Left ventricle myocardium inferior (tissue), 1 donor: Measurements from ENCODE around the gene PRLH. TPM values are rescaled to one million over a fixed set of nuclear protein-coding genes. Genes with fewer than 3 reads are reported as not detected.
"Not testable (repeated sequence)": the region's sequence is repeated elsewhere in the genome, so short reads cannot be mapped to it uniquely, and the experiment has no call there.

Source experiments
- DNase-seq: peaks from one replicate; pipeline ENCODE4 v3.0.0-alpha.2; 2020
- H3K27ac ChIP-seq: fragments of 200-600 bp; replicated peaks from 2 replicates; pipeline ENCODE4 v1.8.0; 2021
- H3K27me3 ChIP-seq: fragments of 200-600 bp; 2 replicates; pipeline ENCODE4 v1.8.0; 2021; ENCODE audit warnings: low read depth
- H3K36me3 ChIP-seq: fragments of 200-600 bp; 2 replicates; pipeline ENCODE4 v1.8.0; 2021
- H3K4me1 ChIP-seq: fragments of 200-600 bp; 2 replicates; pipeline ENCODE4 v1.8.0; 2021
- H3K4me3 ChIP-seq: fragments of 200-600 bp; 2 replicates; pipeline ENCODE4 v1.8.0; 2021; ENCODE audit warnings: mild to moderate bottlenecking, moderate library complexity
- H3K9me3 ChIP-seq: fragments of 200-600 bp; replicated peaks from 2 replicates; pipeline ENCODE4 v1.8.0; 2021
- CTCF ChIP-seq: fragments of 200-600 bp; IDR thresholded peaks from 2 replicates; pipeline ENCODE4 v1.8.0; 2021; ENCODE audit warnings: antibody characterized with exemption, mild to moderate bottlenecking, borderline replicate concordance
- intact Hi-C: fragments of 100-400 bp; cut with micrococcal nuclease; formaldehyde crosslinking; loops from one replicate; pipeline ENCODE4 v1.11.0; 2022
- total RNA-seq: library from RNA; stranded (reverse); fragmentation: NEBNext Ultra II Directional; extraction: Animal tissue kit (Norgen Biotek cat#: 25700); gene quantifications from one replicate; pipeline ENCODE4 v1.2.1, GENCODE V29; 2021
- donor health status: DM: no; HTN: yes; CAD: no; lungs with severe emphysema.

The PRLH gene
- total RNA-seq, 1 donor from 2014 or later, result not detected

DNA sequence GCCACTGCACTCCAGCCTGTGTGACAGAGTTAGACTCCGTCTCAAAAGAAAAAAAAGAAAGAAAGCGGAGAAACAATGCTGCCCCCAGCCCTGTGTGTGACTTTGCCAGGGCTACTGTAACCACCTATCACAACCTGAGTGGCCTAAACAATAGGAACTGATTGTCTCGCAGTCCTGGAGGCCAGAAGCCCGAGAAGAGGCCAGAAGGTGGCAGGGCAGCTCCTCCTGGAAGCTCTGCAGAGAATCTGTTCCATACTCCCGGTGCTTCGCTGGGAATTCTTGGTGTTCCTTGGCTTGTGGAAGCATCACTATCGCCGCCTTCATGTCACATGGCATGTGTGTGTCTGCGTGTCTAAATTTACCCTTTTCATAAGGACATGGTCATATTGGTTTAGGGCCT, 38.6 kb downstream of the PRLH start:
- intact Hi-C loops, result no loop called here
- Histone ChIP-seq H3K27ac (no peak overlapping the region), H3K36me3 (no peaks in the 10 kb centered on the region), H3K4me3 (no peak overlapping the region), H3K27me3 (no peaks in the 10 kb centered on the region), H3K4me1 (peaks cover 31% of the 10 kb centered on the region), H3K9me3 (no peaks in the 10 kb centered on the region)
- TF ChIP-seq CTCF, result peak; percentile 47
- DNase-seq, result no peak

DNA sequence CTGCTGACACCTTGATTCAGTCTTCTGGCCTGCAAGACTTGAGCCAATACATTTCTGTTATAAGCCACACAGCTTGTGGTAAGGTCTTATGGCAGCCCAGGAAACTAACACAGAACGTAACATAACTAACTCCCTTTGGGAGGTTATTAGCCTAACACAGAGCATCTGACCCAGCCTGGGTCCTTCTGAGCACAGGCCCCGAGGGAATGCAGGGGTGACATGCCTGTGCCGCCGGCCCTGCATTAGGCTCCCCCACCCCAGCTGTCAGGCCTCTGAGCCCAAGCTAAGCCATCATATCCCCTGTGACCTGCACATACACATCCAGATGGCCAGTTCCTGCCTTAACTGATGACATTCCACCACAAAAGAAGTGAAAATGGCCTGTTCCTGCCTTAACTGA, 40.1 kb downstream of the PRLH start:
- DNase-seq, H3K27ac ChIP-seq, H3K36me3 ChIP-seq, H3K4me3 ChIP-seq, intact Hi-C loops, H3K27me3 ChIP-seq, H3K9me3 ChIP-seq: not testable (repeated sequence)
- peaks cover 19% of the 10 kb centered on the region for H3K4me1 ChIP-seq

- DNase-seq, result no peak
- H3K4me1 ChIP-seq, result peaks cover 46% of the 10 kb centered on the region
- no peak overlapping the region for H3K27ac ChIP-seq
- no peaks in the 10 kb centered on the region for H3K9me3 ChIP-seq
- no peak overlapping the region for H3K4me3 ChIP-seq
- no peak for TF ChIP-seq CTCF
- H3K27me3 ChIP-seq, result no peaks in the 10 kb centered on the region
- H3K36me3 ChIP-seq, result no peaks in the 10 kb centered on the region
- intact Hi-C loops, result no loop called here
These were observed 46.4 kb downstream of the PRLH start for GRCh38 chr2:237612527-237613357.

DNA sequence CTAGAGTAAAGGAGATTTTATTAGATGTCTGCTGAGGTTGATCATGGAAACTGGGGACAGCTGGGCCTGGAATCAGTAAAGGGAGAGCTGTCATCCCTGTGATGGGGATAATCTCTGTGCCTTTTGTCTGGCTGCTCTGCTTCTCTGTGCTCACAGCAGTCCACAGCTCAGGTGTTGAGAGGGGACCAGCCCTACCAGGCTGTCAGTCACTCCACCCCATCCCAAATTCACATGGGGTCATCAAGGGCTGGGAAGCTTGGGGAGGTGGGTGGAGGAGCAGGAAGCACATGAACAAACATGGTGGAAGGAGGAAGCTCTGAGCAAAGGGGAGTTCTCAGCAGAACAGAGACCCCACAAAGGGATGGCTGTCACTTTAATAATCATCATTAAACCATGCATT, 47.3 kb downstream of the PRLH start:
- Histone ChIP-seq H3K27ac (no peak overlapping the region), H3K4me1 (peaks cover 48% of the 10 kb centered on the region)
- intact Hi-C loops, result no loop called here

GRCh38 chr2:237614151-237614720, 47.9 kb downstream of the PRLH start:
- intact Hi-C loops, result no loop called here
- Histone ChIP-seq H3K4me1 (peaks cover 48% of the 10 kb centered on the region), H3K27ac (no peak overlapping the region), H3K36me3 (no peaks in the 10 kb centered on the region), H3K27me3 (no peaks in the 10 kb centered on the region), H3K9me3 (no peaks in the 10 kb centered on the region), H3K4me3 (no peak overlapping the region)
- no peak for DNase-seq
- TF ChIP-seq CTCF, result no peak

More for the DNA sequence above, 47.3 kb downstream of the PRLH start:
- DNase-seq, result no peak
- no peaks in the 10 kb centered on the region for H3K36me3 ChIP-seq
- H3K27me3 ChIP-seq, result no peaks in the 10 kb centered on the region
- TF ChIP-seq CTCF, result no peak
- H3K4me3 ChIP-seq, result no peak overlapping the region
- H3K9me3 ChIP-seq, result no peaks in the 10 kb centered on the region

GRCh38 chr2:237615631-237616249, 49.4 kb downstream of the PRLH start:
- no peak for TF ChIP-seq CTCF
- no peaks in the 10 kb centered on the region for H3K27me3 ChIP-seq
- intact Hi-C loops, result no loop called here
- no peaks in the 10 kb centered on the region for H3K9me3 ChIP-seq
- H3K36me3 ChIP-seq, result no peaks in the 10 kb centered on the region
- H3K4me3 ChIP-seq, result no peak overlapping the region
- H3K27ac ChIP-seq, result peak overlapping the region; percentile 91
- no peak for DNase-seq
- peaks cover 48% of the 10 kb centered on the region for H3K4me1 ChIP-seq
